Measurements from ENCODE around the gene ERVK3-1. TPM values are rescaled to one million over a fixed set of nuclear protein-coding genes. Genes with fewer than 3 reads are reported as not detected.
"Not testable (repeated sequence)": the region's sequence is repeated elsewhere in the genome, so short reads cannot be mapped to it uniquely, and the experiment has no call there.

ERVK3-1 gene, protein sequence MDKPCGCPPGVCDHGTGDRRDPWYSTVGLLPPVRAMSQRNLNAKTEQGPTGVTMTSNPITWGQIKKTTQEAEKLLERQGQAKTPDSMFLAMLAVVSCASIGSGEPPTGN
- 18.6 TPM for total RNA-seq

DNA sequence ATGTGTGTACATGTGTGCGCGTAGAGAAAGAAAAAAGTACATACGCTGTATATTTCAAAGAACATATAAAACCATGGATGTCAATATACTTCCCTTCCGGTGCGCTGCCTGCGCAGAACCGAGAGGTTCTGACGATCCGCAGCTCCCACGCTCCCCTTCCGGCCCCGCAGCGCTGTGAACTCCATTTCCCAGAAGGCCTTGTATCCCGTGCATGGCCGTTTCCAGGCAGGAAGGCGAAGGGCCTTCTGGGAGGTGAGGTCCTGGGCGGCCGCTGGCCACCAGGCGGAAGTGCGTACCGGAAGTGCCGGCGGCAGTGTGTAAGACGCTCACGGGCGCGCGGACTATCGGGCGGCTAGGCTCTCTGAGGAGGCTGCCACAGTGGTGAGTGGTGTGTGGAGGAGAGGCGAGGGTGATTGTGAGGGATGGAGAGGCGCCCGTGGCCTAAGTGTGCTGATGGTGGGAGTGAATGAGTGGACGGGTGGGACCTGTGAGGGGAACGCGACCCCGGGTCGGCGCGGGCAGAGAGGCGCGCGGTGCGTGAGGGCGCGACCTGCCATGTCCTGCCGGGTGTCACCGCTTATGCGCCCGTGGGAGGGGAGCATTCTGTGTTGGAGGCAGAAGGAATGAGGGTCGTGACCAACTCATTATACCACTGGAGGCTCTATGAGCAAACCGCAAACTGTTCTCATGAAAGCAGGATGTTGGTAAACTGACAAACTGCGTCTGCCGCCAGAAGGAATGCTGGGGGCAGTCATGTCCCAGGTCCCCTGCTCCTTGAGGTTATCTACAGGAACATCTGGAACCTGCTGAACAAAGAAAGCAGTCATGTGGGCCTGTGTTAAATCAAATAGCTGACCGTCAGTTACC lies at the start of gene ERVK3-1:
Gene ERVK3-1, plus strand, starts transcription at position 313 of the 867 bp plus-strand sequence. CDS start 6,792 bp downstream, outside the sequence.
- ATAC-seq, result peak; percentile 99

DNA sequence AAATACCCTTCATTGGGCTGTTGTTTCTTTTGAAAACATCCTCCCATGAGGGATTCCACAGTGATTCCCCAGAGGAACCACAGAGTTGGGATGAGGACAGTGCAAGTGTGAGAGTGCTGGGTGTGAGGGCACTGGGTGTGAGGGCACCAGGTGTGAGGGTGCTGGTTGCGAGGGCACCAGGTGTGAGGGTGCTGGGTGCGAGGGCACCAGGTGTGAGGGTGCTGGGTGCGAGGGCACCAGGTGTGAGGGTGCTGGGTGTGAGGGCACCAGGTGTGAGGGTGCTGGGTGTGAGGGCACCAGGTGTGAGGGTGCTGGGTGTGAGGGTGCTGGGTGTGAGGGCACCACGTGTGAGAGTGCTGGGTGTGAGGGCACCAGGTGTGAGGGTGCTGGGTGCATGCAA lies 46.9 kb upstream of the ERVK3-1 start:
- not testable (repeated sequence) for ATAC-seq

DNA sequence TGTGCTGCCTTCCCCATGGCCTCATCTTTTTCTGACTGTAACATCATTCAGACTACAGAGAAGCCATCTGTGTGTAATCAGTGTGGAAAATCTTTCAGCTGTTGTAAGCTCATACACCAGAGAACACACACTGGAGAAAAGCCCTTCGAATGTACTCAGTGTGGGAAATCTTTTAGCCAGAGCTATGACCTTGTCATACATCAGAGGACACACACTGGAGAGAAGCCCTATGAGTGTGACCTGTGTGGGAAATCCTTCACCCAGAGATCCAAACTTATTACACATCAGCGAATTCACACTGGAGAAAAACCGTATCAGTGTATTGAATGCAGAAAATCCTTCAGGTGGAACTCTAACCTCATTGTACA lies 43.6 kb upstream of the ERVK3-1 start:
- ATAC-seq, result no peak

DNA sequence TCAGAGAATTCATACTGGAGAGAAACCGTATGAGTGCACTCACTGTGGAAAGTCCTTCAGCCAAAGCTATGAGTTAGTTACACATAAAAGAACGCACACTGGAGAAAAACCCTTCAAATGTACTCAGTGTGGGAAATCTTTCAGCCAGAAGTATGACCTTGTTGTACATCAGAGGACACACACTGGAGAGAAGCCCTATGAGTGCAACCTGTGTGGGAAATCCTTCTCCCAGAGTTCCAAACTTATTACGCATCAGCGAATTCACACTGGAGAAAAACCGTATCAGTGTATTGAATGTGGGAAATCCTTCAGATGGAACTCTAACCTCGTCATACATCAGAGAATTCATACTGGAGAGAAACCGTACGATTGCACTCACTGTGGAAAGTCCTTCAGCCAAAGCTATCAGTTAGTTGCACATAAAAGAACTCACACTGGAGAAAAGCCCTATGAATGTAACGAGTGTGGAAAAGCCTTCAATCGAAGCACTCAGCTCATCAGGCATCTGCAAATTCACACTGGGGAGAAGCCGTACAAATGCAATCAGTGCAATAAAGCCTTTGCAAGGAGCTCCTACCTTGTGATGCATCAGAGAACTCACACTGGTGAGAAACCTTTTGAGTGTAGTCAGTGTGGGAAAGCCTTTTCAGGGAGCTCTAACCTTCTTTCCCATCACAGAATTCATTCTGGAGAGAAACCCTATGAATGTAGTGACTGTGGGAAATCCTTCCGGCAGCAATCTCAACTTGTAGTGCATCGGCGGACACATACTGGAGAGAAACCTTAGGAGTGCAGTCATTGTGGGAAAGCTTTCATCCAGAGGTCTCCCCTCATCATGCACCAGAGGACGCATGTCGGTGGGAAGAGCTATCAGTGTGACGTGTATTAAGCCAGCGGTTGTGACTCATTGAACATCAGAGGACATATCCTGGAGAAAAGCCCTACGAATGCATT lies 42.9 kb upstream of the ERVK3-1 start:
- no peak for ATAC-seq

DNA sequence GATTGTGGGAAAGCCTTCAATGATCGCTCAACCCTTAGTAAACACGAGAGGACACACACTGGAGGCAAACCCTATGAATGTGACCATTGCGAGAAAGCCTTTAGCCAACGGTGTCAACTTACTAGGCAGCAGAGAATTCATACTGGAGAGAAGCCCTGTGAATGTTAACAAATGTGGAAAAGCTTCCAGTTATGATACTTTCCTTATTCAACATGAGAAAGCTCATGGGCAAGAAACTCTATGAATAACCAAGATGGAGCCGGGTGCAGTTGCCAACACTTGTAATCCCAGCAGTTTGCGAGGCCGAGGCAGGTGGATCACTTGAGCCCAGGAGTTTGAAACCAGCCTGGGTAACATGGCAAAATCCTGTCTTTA lies 42.3 kb upstream of the ERVK3-1 start:
- ATAC-seq, result no peak

DNA sequence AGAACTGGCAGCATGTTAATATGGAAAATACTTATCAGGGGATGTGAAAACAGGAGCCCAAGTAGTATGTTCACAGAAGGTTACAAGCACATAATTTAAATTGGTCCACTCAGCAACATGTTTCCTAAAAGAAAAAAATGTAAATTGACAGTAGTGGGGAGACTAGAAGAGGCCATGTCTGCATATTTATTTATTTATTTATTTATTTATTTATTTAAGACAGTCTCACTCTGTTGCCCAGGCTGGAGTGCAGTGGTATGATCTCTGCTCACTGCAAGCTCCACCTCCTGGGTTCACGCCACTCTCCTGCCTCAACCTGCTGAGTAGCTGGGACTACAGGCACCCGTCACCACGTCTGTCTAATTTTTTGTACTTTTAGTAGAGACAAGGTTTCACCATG lies 40.1 kb upstream of the ERVK3-1 start:
- ATAC-seq, result no peak

DNA sequence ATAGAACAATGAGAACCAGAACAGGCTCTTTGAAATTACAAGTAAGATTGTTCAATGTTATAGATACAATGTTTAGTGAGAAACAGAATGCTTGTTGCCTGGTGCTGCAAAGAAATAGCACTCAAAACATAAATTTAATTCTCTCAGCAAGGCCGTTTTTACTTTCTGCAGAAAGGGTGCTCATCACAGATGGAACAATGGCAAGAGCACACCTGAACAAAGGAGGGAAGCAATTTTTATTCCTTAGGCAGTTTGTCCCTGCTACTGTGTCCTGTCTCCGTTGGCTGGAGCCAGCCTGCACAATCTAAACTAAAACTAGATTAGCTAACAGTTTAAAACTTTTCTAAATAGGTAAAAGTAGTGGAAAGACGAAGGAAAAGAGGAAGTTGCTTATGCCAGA lies 36.8 kb upstream of the ERVK3-1 start:
- no peak for ATAC-seq

DNA sequence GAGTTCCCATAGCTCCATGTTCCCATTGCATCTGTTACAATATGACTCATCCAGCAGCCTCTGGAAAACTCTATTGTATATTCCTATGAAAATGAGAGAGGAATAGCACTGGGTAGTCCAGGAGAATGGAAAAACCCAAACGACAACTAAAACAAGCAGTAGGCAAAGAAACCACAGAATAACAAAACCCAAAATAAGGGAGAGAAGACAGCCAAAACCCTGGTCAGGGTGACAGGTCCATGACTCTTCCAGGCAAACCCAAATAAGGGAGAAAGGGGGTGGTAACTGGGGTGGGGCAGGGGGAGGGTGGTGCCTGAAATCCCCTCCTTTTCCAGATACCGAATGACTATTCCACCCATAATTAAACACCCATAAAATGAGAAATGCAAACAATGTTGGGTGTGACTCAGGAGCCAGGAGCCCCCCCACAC lies 30.4 kb upstream of the ERVK3-1 start:
- ATAC-seq, result no peak

DNA sequence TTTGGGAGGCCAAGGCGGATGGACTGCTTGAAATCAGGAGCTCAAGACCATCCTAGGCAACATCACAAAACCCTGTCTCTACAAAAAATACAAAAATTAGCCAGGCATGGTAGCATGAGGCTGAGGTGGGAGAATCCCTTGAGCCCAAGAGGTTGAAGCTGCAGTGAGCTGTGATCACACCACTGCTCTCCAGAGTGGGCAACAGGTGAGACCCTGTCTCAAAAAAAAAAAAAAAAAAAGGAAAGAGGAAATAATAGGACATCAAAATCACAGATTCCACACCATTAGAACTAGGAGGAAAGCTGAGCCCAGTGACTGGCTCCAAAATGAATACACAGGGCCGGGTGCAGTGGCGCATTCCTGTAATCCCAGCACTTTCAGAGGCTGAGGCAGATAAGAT lies 29.6 kb upstream of the ERVK3-1 start:
- ATAC-seq, result no peak

DNA sequence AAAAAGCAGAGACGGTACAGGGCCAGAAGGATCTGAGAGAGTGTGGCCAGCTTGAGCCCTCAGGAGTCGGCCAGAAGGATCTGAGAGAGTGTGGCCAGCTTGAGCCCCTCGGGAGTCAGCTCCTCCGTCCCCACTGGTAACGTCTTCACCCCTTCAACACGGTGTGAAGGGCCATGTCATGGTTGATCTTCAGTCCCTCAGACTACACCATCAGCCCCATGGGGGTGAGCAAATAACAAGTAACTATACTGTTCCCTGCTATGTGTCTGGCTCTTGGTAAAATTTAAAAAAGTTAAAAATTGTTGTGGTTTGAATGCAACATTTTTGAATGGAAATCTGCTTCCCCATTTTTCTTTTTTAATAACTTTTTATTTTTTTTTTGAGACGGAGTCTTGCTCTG lies 28.0 kb upstream of the ERVK3-1 start:
- no peak for ATAC-seq

DNA sequence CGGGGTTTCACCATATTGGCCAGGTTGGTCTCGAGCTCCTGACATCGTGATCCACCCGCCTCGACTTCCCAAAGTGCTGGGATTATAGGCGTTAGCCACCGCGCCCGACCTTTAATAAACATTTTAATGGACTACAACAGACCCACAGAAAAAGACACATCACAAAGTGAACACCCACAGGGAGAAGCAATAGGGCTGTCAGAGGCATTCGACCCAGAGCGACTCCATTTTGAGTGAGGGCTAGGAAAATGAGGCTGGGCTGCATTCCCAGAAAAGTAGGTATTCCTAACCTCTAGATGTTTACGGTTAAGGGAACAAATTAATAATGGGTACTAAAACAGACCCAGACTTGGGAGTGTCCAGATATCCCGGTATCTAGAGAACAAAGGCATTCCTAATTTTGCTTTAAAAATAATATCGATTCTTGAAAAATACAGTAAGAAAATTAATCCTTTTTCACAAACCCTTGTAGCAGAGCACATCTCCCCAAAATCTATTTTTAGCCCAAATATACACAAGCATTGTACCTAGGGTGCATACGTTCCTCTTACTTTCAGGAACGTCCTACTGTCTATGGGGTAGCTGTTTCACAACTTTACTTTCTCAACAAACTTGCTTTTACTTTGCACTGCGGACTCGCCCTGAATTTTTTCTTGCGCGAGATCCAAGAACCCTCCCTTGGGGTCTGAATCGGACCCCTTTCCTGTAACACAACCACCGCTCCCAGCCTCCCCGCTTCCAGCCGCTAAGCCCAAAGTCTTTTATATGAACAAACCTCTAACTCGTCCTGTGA lies 27.2 kb upstream of the ERVK3-1 start:
- peak; percentile 6 for ATAC-seq

DNA sequence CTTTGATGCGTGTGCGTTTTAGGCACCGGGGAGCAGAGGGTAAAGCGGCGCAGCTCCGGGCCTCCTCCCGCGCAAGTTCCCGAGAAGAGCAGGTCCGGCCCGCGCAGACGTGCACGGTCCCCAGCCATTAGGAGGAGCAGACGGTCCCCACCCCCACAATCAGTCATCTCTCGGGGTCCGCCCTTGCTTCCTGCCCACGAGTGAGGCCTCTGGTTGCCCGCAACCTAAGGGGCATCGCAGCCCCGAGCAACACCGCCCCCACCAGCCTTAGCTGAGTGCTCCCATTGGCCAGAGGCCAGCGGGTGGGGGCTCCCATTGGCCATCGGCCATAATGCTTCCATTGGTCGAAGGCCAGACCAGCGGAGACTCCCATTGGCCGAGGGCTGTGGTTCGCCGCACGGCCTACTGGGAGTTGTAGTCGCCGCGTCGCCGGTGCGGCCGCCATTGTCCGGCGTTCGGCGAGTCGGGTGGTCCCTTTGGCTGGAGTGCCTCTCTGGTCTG lies 26.6 kb upstream of the ERVK3-1 start, which contains the start of gene ZNF8:
Gene ZNF8, plus strand, starts transcription at position 415 of the 501 bp plus-strand sequence. CDS start 127 bp downstream, outside the sequence.
- ATAC-seq, result peak; percentile 99

DNA sequence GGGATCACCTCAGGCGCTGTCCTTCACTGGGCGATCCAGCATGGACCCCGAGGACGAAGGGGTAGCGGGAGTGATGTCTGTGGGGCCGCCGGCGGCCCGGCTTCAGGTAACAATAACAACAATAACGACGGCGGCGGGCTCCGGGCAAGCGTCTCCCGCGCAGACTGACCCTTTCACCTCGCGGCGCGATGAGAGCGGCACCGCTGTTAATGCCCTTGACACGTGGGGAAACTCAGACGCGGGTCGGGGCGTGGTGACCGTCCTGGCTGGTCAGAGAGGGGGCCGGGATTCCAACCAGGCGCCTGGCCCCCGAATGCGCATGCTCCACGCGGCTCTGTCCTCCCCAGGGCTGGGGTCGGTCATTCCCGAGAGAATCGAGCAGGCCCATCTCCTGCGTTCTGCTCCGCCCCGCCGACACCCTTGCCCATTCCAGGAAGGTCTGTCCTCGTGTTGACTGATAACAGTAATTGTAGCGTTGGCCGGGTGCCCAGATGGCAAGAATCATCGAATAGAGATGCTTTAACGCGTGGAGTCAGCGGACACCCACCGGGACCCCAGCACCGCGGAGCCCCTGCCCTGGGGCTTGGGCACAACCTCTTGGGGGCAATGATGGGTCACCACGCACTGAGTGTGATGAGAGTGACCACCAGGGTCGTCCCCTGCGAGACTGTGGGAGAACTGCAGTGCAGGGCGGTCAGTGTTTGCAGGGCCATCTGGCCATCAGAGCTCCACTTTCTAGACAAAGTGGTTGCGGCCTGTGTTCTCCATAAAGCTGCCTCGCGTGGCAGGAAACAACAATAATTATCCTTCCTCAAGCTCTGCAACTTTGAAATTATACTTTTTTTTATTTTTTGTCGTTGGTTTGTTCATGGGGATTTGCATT lies 25.9 kb upstream of the ERVK3-1 start:
- ATAC-seq, result peak; percentile 40

DNA sequence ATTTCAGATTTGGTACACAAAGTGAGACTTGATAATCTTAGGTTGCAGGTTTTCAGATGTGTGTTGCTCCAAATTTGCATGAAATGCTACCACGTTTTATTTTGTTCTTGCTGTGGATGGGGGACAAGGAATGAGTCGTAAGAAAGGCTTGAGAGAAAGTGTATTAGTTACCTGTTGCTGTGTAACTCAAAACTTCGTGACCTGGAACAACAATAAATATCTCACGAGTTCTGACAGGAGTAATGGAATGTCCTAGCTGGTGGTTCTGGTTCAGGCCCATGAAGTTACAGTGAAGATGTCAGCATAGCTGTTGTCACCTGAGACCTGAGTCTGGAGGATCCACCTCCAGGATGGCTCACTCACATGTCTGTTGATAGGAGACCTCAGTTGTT lies 25.3 kb upstream of the ERVK3-1 start:
- ATAC-seq, result no peak

DNA sequence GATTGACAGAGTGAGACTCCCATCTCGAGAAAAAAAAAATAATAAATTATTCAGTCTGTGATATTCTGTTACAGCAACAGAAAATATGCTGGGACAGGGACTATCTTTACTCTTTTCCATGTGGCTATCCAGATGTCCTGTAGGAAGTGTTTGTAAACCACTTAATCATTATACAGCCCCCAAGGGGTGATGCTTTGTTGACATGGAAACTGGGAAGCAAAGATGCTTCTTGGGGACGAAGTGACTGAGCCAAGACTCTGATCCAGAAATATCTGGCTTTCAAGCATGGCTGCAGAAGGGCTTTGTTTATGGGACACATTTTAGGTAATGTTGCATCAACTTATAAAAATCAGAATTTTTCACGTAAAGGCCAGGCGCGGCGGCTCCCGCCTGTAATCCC lies 21.0 kb upstream of the ERVK3-1 start:
- ATAC-seq, result no peak

DNA sequence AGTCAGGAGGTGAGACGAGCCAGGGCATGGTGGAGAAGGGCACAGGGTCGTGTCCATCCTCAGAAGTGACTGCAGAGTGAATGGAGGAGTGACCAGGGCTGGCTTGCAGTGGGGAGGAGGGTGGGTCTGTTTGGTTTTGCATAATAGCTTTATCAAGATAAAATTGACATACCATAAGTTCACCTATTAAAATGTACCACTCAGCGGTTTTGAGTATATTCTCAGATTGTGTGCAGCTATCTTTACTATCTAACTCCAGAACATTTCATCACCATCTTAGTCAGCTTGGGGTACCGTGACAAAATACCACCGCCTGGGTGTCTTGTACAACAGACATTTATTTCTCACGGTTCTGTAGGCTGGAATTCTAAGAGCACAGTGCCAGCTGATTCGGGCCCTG lies 13.2 kb upstream of the ERVK3-1 start:
- no peak for ATAC-seq

DNA sequence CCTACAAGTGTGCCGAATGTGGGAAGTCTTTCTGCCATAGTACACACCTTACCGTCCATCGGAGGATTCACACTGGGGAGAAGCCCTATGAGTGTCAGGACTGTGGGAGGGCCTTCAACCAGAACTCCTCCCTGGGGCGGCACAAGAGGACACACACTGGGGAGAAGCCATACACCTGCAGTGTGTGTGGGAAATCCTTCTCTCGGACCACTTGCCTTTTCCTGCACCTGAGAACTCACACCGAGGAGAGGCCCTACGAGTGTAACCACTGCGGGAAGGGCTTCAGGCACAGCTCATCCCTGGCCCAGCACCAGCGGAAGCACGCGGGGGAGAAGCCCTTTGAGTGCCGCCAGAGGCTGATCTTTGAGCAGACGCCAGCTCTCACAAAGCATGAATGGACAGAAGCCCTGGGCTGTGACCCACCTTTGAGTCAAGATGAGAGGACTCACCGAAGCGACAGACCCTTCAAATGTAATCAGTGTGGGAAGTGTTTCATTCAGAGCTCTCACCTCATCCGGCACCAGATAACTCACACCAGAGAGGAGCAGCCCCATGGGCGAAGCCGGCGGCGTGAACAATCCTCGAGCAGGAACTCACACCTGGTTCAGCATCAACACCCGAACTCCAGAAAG lies 10.3 kb upstream of the ERVK3-1 start:
- ATAC-seq, result no peak

DNA sequence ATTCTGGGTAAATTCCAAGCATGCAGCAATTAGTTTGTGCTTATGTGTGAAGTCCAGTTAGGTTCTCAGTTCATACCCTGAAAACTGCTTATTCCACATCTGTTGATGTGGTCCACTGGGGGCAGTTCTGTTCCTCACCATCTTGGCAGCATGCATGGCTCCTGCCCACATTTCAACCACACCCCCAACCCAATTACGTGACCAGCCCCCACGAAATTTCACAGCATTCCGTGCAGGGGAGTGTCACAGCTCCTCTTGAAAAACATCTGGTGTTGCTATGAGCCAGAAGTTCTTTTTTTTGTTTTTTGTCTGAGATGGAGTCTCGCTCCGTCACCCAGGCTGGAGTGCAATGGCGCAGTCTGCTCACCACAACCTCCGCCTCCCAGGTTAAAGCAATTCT lies 9.1 kb upstream of the ERVK3-1 start:
- no peak for ATAC-seq

DNA sequence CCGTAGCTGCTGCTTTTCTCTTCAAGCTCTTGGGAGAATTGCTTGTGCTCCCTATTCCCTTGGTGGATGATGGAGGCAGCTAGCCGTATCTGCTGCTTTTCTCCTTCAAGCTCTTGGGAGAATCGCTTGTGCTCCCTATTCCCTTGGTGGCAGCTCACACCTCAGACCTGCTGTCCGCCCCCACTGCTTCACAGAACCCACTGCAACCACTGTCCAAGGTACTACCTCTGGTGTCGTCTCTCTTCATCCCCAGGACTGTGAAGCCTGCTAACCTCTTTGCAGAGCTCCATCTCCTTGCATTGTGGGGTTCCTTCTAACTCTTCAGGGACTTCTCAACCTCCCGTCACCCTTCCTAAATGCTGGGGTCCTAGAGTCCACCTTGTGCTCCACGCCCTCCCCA lies 4.6 kb upstream of the ERVK3-1 start:
- ATAC-seq, result no peak

DNA sequence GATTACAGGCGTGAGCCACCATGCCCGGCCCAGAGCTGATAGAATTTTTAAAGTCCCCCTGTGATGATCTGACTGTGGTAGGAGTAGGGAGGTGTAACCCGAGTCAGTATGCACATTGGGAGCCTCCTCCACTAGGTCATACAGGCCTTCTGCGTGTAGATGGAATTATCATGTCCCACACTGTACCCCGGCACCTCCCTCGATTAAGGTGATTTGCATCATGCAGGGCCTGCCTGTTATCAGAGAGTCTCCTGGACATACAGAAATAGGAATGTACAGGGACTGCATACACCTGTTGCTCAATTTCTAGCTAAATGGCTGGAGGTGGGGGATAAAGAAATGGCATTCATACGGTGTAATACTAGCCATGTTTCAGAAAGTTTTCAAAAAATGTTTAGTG lies 922 bp upstream of the ERVK3-1 start:
- ATAC-seq, result no peak

DNA sequence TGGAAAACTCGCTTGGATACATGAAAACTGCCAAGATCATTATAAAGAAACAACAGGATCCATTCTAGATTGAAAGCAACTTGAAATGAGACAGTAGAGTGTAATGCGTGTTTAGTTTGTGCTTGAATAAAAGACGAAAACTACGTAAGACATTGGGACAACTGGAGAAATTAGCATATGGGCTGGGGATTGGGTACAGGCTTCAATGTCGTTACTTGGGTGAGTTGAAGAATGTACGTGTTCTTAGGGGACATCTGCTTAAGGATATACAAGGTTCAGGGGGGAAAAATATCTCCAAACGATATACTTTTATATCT lies 471 bp upstream of the ERVK3-1 start:
- ATAC-seq, result peak; percentile 4

Data from esophagus mucosa (tissue), 1 donor.